ENCODE data around the gene NDUFS3.

DNA sequence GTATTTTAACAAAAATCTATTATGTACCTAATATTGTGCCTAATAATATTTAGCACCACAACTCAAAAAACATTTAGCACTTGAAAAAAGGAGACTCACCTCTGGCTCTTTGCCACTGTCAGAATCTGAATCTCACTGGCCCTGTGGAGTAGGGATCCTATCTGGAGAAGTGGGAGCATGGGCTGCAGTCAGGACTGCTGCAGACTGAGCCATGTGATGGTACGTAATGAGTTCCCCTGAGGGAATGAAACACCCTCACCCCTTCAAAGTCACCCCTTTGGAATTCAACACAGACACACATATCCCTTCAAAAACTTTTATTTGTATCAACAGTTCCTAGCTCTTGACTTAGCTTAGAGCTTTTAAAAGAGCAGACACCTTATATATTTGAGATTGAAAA is 7.0 kb upstream of the NDUFS3 start:
- TF ChIP-seq, protein P1, sequence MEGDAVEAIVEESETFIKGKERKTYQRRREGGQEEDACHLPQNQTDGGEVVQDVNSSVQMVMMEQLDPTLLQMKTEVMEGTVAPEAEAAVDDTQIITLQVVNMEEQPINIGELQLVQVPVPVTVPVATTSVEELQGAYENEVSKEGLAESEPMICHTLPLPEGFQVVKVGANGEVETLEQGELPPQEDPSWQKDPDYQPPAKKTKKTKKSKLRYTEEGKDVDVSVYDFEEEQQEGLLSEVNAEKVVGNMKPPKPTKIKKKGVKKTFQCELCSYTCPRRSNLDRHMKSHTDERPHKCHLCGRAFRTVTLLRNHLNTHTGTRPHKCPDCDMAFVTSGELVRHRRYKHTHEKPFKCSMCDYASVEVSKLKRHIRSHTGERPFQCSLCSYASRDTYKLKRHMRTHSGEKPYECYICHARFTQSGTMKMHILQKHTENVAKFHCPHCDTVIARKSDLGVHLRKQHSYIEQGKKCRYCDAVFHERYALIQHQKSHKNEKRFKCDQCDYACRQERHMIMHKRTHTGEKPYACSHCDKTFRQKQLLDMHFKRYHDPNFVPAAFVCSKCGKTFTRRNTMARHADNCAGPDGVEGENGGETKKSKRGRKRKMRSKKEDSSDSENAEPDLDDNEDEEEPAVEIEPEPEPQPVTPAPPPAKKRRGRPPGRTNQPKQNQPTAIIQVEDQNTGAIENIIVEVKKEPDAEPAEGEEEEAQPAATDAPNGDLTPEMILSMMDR (conservative IDR thresholded peaks at IDR 0.05 in 1 of 2, IDR thresholded peaks at IDR 0.05 in 1 of 2; ENCODE audit: extremely low read depth in 1 of 2, insufficient read depth in 1 of 2, low read depth in 1 of 2, low read length in 2 of 2) = no peak
- TF ChIP-seq EZH2 (IDR thresholded peaks at IDR 0.05; ENCODE audit: borderline replicate concordance, low read length) = no peak
